Suprapubic skin (tissue), 4 donors: Measurements from ENCODE around the gene DDX27.

Experiments used
- EP300 ChIP-seq: sonication (generic); formaldehyde crosslinking; IDR thresholded peaks from one replicate; pipeline ENCODE4 v1.6.1; 2017; ENCODE audit warnings: antibody characterized with exemption
- POLR2A ChIP-seq, 2 donors: fragments of 450-650 bp; IDR thresholded peaks; one replicate each; pipeline ENCODE4 v1.6.1; 2017; ENCODE audit warnings: antibody characterized with exemption in 2 of 2, mild to moderate bottlenecking in 2 of 2, moderate library complexity in 2 of 2
- POLR2AphosphoS5 ChIP-seq, 3 donors: sonication (generic); formaldehyde crosslinking; IDR thresholded peaks; one replicate each; pipeline ENCODE4 v1.6.1; 2017; ENCODE audit warnings: antibody characterized with exemption in 3 of 3
- TF ChIP-seq, protein P1 (sequence below), 2 donors: fragments of 200-600 bp in 1 of 2; fragments of 450-650 bp in 1 of 2; sonication (generic) in 1 of 2; IDR thresholded peaks; one replicate each; pipeline ENCODE4 v1.5.1; 2016 to 2019; ENCODE audit warnings: antibody characterized with exemption in 2 of 2, mild to moderate bottlenecking in 1 of 2, moderate library complexity in 1 of 2

DNA sequence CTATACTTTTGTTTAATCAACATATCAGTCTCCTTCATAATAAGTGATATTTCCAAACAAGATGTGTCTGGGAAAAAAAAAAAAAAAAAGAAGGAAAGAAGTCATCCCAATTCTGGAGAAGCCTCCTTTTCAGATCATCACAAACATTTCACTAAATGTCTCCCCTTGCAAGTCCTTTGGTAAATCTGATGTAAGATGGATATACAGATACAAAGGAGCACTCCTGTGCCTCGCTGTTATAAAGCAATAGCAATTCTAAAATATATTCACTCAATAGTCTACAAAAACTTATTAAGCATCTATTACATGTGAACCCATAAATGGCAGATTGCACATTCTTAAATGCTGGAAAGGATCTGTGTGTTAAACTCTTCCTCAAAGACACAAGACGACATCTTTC, 48.5 kb upstream of the DDX27 start:
- no peak for TF ChIP-seq POLR2A (IDR thresholded peaks at IDR 0.05)
- TF ChIP-seq, protein P1, sequence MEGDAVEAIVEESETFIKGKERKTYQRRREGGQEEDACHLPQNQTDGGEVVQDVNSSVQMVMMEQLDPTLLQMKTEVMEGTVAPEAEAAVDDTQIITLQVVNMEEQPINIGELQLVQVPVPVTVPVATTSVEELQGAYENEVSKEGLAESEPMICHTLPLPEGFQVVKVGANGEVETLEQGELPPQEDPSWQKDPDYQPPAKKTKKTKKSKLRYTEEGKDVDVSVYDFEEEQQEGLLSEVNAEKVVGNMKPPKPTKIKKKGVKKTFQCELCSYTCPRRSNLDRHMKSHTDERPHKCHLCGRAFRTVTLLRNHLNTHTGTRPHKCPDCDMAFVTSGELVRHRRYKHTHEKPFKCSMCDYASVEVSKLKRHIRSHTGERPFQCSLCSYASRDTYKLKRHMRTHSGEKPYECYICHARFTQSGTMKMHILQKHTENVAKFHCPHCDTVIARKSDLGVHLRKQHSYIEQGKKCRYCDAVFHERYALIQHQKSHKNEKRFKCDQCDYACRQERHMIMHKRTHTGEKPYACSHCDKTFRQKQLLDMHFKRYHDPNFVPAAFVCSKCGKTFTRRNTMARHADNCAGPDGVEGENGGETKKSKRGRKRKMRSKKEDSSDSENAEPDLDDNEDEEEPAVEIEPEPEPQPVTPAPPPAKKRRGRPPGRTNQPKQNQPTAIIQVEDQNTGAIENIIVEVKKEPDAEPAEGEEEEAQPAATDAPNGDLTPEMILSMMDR (IDR thresholded peaks at IDR 0.05), result no peak
- TF ChIP-seq EP300, result no peak
- TF ChIP-seq POLR2AphosphoS5 (IDR thresholded peaks at IDR 0.05), result no peak
